ENCODE measurements around the gene MMP7. TPM values are rescaled to one million over a fixed set of nuclear protein-coding genes. Genes with fewer than 3 reads are reported as not detected.

The MMP7 gene, protein sequence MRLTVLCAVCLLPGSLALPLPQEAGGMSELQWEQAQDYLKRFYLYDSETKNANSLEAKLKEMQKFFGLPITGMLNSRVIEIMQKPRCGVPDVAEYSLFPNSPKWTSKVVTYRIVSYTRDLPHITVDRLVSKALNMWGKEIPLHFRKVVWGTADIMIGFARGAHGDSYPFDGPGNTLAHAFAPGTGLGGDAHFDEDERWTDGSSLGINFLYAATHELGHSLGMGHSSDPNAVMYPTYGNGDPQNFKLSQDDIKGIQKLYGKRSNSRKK
- under 1 TPM; 0.10 to 0.42 TPM for polyA plus RNA-seq

- Histone ChIP-seq H3K4me1 (ENCODE audit: control insufficient read depth in 2 of 2, insufficient read depth in 2 of 2, low read length in 1 of 2) (no peaks in the 10 kb centered on the region), H3K4me3 (ENCODE audit: low read depth in 1 of 2, low read length in 2 of 2) (no peak within 1 kb of the TSS)
- WGBS, 2 donors: 31 to 35% methylated on average over 8 of the region's 8 CpGs
Measured at GRCh38 chr11:102530558-102530957, at the start of gene MMP7. Gene MMP7 (minus strand): TSS chr11:102530747. CDS start chr11:102530700, 47 bp downstream.

DNA sequence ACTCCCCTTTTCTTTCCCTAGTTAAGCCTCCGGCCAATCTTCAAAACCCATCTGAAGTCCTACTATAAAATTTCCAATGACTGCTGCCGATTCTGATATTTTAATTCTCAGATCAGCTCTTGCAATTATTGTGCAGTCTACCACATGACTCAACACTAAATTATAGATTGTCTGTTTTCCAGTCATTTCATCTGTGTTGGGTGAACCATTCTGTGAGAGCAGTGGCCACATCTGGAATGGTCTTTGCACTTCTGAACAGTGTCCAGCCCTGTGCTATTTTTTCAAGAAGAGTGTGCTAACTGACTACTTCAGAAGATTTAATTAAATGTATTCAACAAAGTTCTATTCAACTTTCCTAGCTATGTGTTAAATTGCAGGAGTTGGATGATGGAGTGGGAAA, 47.2 kb upstream of the MMP7 start:
- no peaks in the 10 kb centered on the region for H3K27me3 ChIP-seq (ENCODE audit: control insufficient read depth in 1 of 2, insufficient read depth in 2 of 2, low read length in 2 of 2)
- no peaks in the 10 kb centered on the region for H3K36me3 ChIP-seq (ENCODE audit: control insufficient read depth in 2 of 2, insufficient read depth in 2 of 2, low read length in 1 of 2)
- H3K9me3 ChIP-seq (ENCODE audit: control insufficient read depth in 2 of 2, insufficient read depth in 1 of 2, low read depth in 1 of 2, low read length in 1 of 2): no peaks in the 10 kb centered on the region
- no peak overlapping the region for H3K27ac ChIP-seq (ENCODE audit: low read depth in 2 of 2, low read length in 1 of 2)
- 71 to 85% methylated on average over 2 of the region's 2 CpGs for WGBS, 2 donors
- no peak overlapping the region for H3K4me3 ChIP-seq (ENCODE audit: low read depth in 1 of 2, low read length in 2 of 2)
- no peaks in the 10 kb centered on the region for H3K4me1 ChIP-seq (ENCODE audit: control insufficient read depth in 2 of 2, insufficient read depth in 2 of 2, low read length in 1 of 2)

More at GRCh38 chr11:102530558-102530957, at the start of gene MMP7:
- H3K9me3 ChIP-seq (ENCODE audit: control insufficient read depth in 2 of 2, insufficient read depth in 1 of 2, low read depth in 1 of 2, low read length in 1 of 2): no peaks in the 10 kb centered on the region
- no peaks in the 10 kb centered on the region for H3K36me3 ChIP-seq (ENCODE audit: control insufficient read depth in 2 of 2, insufficient read depth in 2 of 2, low read length in 1 of 2)
- no peak within 1 kb of the TSS for H3K27ac ChIP-seq (ENCODE audit: low read depth in 2 of 2, low read length in 1 of 2)
- H3K27me3 ChIP-seq (ENCODE audit: control insufficient read depth in 1 of 2, insufficient read depth in 2 of 2, low read length in 2 of 2): no peaks in the 10 kb centered on the region

DNA sequence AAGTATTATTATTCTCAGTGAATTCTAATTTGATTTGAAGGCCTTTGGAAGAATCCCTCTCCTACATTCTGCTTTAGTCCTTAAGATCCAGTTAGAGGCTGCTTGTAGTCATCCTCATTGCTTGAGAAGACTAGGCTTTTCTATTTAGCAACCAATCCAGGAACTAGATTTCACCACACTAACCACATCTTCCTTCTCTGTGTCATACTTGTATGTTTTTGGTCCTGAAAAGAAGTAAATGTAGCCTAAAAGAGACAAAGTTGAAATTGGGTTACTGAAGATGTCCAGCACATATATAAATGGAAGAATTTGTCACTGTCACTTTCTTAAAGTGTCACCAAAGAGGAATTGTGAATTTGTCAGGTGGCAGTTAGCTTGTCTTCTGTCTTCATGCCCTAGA, 46.6 kb upstream of the MMP7 start:
- Histone ChIP-seq H3K4me3 (ENCODE audit: low read depth in 1 of 2, low read length in 2 of 2) (no peak overlapping the region), H3K4me1 (ENCODE audit: control insufficient read depth in 2 of 2, insufficient read depth in 2 of 2, low read length in 1 of 2) (no peaks in the 10 kb centered on the region), H3K9me3 (ENCODE audit: control insufficient read depth in 2 of 2, insufficient read depth in 1 of 2, low read depth in 1 of 2, low read length in 1 of 2) (no peaks in the 10 kb centered on the region), H3K27ac (ENCODE audit: low read depth in 2 of 2, low read length in 1 of 2) (no peak overlapping the region), H3K36me3 (ENCODE audit: control insufficient read depth in 2 of 2, insufficient read depth in 2 of 2, low read length in 1 of 2) (no peaks in the 10 kb centered on the region), H3K27me3 (ENCODE audit: control insufficient read depth in 1 of 2, insufficient read depth in 2 of 2, low read length in 2 of 2) (no peaks in the 10 kb centered on the region)

- H3K27me3 ChIP-seq (ENCODE audit: control insufficient read depth in 1 of 2, insufficient read depth in 2 of 2, low read length in 2 of 2): no peaks in the 10 kb centered on the region
- no peak overlapping the region for H3K4me3 ChIP-seq (ENCODE audit: low read depth in 1 of 2, low read length in 2 of 2)
- H3K36me3 ChIP-seq (ENCODE audit: control insufficient read depth in 2 of 2, insufficient read depth in 2 of 2, low read length in 1 of 2): no peaks in the 10 kb centered on the region
- H3K9me3 ChIP-seq (ENCODE audit: control insufficient read depth in 2 of 2, insufficient read depth in 1 of 2, low read depth in 1 of 2, low read length in 1 of 2): no peaks in the 10 kb centered on the region
- H3K4me1 ChIP-seq (ENCODE audit: control insufficient read depth in 2 of 2, insufficient read depth in 2 of 2, low read length in 1 of 2): no peaks in the 10 kb centered on the region
- WGBS, 2 donors: 75 to 76% methylated on average over 3 of the region's 3 CpGs
- H3K27ac ChIP-seq (ENCODE audit: low read depth in 2 of 2, low read length in 1 of 2): no peak overlapping the region
Measured at GRCh38 chr11:102576350-102576749, 45.8 kb upstream of the MMP7 start.

- Histone ChIP-seq H3K36me3 (ENCODE audit: control insufficient read depth in 2 of 2, insufficient read depth in 2 of 2, low read length in 1 of 2) (no peaks in the 10 kb centered on the region), H3K27me3 (ENCODE audit: control insufficient read depth in 1 of 2, insufficient read depth in 2 of 2, low read length in 2 of 2) (no peaks in the 10 kb centered on the region), H3K4me3 (ENCODE audit: low read depth in 1 of 2, low read length in 2 of 2) (no peak overlapping the region), H3K9me3 (ENCODE audit: control insufficient read depth in 2 of 2, insufficient read depth in 1 of 2, low read depth in 1 of 2, low read length in 1 of 2) (no peaks in the 10 kb centered on the region), H3K4me1 (ENCODE audit: control insufficient read depth in 2 of 2, insufficient read depth in 2 of 2, low read length in 1 of 2) (no peaks in the 10 kb centered on the region), H3K27ac (ENCODE audit: low read depth in 2 of 2, low read length in 1 of 2) (no peak overlapping the region)
- WGBS, 2 donors: 90 to 91% methylated on average over 2 of the region's 2 CpGs
Measured at GRCh38 chr11:102575012-102575411, 44.5 kb upstream of the MMP7 start.

DNA sequence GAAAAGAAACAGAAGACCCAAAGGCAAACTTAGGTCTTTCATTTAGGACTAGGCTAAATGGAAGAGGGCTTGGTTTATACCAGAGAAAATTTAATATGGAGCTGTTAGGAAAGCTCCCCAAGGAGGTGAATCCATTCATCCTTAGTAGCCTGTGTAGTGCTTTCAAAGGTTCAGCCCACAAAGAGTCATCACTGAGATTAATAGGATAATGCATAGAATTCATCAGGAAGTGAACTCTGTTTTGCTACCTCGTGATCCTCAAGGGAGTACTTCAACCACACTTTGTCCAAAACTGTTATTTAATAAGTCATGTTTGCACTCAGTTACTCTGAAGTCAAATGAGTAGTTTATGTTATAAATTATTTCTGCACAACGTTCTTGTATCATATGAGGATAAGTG, 43.3 kb upstream of the MMP7 start:
- no peak overlapping the region for H3K4me3 ChIP-seq (ENCODE audit: low read depth in 1 of 2, low read length in 2 of 2)
- WGBS, 2 donors: 37 to 52% methylated on average over 2 of the region's 2 CpGs
- H3K27me3 ChIP-seq (ENCODE audit: control insufficient read depth in 1 of 2, insufficient read depth in 2 of 2, low read length in 2 of 2): no peaks in the 10 kb centered on the region

DNA sequence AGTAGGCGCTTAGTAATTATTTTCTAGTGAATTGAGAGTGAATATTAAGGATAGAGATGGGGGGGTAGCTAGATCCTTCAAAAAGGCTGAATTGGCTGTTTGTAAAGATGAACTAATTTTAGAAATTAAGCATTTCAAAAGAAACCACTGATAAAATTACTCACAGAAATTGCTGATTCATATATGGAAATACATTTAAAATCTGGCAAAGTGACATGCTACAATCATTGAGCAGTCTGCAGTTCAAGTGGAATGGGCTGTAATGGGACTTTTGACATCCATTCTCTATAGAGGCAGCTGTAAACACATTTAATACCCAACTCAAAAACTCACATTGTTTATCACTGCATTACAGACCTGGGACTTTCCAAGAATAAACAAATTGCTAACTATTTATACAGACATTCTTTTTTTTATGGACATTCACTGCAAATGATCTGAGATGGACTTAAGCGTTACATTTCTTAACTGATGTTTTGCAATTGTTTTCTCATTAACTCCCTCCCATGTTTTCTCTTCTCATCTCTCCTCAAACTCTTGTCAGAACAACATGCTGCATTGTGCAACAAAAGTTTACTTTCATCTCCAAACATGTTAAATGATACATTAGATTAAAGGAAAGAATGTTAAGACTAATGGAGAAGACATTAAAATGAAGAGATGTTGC, 42.1 kb upstream of the MMP7 start:
- 77 to 81% methylated on average over 2 of the region's 2 CpGs for WGBS, 2 donors
- Histone ChIP-seq H3K4me3 (ENCODE audit: low read depth in 1 of 2, low read length in 2 of 2) (no peak overlapping the region), H3K4me1 (ENCODE audit: control insufficient read depth in 2 of 2, insufficient read depth in 2 of 2, low read length in 1 of 2) (no peaks in the 10 kb centered on the region), H3K9me3 (ENCODE audit: control insufficient read depth in 2 of 2, insufficient read depth in 1 of 2, low read depth in 1 of 2, low read length in 1 of 2) (peaks cover 0 to 7% of the 10 kb centered on the region in 2 donors), H3K27ac (ENCODE audit: low read depth in 2 of 2, low read length in 1 of 2) (no peak overlapping the region), H3K27me3 (ENCODE audit: control insufficient read depth in 1 of 2, insufficient read depth in 2 of 2, low read length in 2 of 2) (no peaks in the 10 kb centered on the region), H3K36me3 (ENCODE audit: control insufficient read depth in 2 of 2, insufficient read depth in 2 of 2, low read length in 1 of 2) (no peaks in the 10 kb centered on the region)

More for the DNA sequence above, 43.3 kb upstream of the MMP7 start:
- no peaks in the 10 kb centered on the region for H3K36me3 ChIP-seq (ENCODE audit: control insufficient read depth in 2 of 2, insufficient read depth in 2 of 2, low read length in 1 of 2)
- no peaks in the 10 kb centered on the region for H3K4me1 ChIP-seq (ENCODE audit: control insufficient read depth in 2 of 2, insufficient read depth in 2 of 2, low read length in 1 of 2)
- H3K27ac ChIP-seq (ENCODE audit: low read depth in 2 of 2, low read length in 1 of 2): no peak overlapping the region
- peaks cover 0 to 1% of the 10 kb centered on the region in 2 donors for H3K9me3 ChIP-seq (ENCODE audit: control insufficient read depth in 2 of 2, insufficient read depth in 1 of 2, low read depth in 1 of 2, low read length in 1 of 2)

GRCh38 chr11:102568851-102569250, 38.3 kb upstream of the MMP7 start:
- no peaks in the 10 kb centered on the region for H3K36me3 ChIP-seq (ENCODE audit: control insufficient read depth in 2 of 2, insufficient read depth in 2 of 2, low read length in 1 of 2)
- H3K4me3 ChIP-seq (ENCODE audit: low read depth in 1 of 2, low read length in 2 of 2): no peak overlapping the region
- 66 to 72% methylated on average over 3 of the region's 3 CpGs for WGBS, 2 donors
- no peak overlapping the region for H3K27ac ChIP-seq (ENCODE audit: low read depth in 2 of 2, low read length in 1 of 2)
- no peaks in the 10 kb centered on the region for H3K4me1 ChIP-seq (ENCODE audit: control insufficient read depth in 2 of 2, insufficient read depth in 2 of 2, low read length in 1 of 2)
- H3K27me3 ChIP-seq (ENCODE audit: control insufficient read depth in 1 of 2, insufficient read depth in 2 of 2, low read length in 2 of 2): no peaks in the 10 kb centered on the region
- peaks cover 0 to 7% of the 10 kb centered on the region in 2 donors for H3K9me3 ChIP-seq (ENCODE audit: control insufficient read depth in 2 of 2, insufficient read depth in 1 of 2, low read depth in 1 of 2, low read length in 1 of 2)

GRCh38 chr11:102566112-102566511, 35.6 kb upstream of the MMP7 start:
- WGBS, 2 donors: 67 to 68% methylated on average over 1 of the region's 1 CpG

DNA sequence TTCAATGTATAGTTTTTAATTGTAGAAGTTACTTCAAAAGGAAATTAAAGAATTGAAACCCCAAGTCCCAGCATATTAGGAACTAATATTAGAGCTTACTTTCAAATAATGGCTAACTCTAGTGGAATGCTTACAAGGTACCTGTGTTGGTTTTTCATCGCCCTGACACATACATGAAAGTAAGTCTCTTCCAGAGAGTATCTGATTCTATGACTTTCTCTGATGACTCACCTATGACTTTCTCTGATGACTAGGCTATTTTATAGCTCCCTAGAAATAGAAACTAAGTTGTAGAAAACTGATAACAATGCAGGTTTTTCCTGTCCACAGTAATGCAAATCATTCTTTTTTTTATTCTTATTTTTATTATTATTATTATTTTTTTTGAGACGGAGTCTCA, 33.6 kb upstream of the MMP7 start:
- H3K36me3 ChIP-seq (ENCODE audit: control insufficient read depth in 2 of 2, insufficient read depth in 2 of 2, low read length in 1 of 2): no peaks in the 10 kb centered on the region
- 52 to 56% methylated on average over 2 of the region's 2 CpGs for WGBS, 2 donors
- no peaks in the 10 kb centered on the region for H3K27me3 ChIP-seq (ENCODE audit: control insufficient read depth in 1 of 2, insufficient read depth in 2 of 2, low read length in 2 of 2)
- H3K27ac ChIP-seq (ENCODE audit: low read depth in 2 of 2, low read length in 1 of 2): no peak overlapping the region
- peaks cover 0 to 7% of the 10 kb centered on the region in 2 donors for H3K9me3 ChIP-seq (ENCODE audit: control insufficient read depth in 2 of 2, insufficient read depth in 1 of 2, low read depth in 1 of 2, low read length in 1 of 2)
- H3K4me3 ChIP-seq (ENCODE audit: low read depth in 1 of 2, low read length in 2 of 2): no peak overlapping the region
- no peaks in the 10 kb centered on the region for H3K4me1 ChIP-seq (ENCODE audit: control insufficient read depth in 2 of 2, insufficient read depth in 2 of 2, low read length in 1 of 2)

More at GRCh38 chr11:102566112-102566511, 35.6 kb upstream of the MMP7 start:
- H3K4me3 ChIP-seq (ENCODE audit: low read depth in 1 of 2, low read length in 2 of 2): no peak overlapping the region
- H3K36me3 ChIP-seq (ENCODE audit: control insufficient read depth in 2 of 2, insufficient read depth in 2 of 2, low read length in 1 of 2): no peaks in the 10 kb centered on the region
- no peaks in the 10 kb centered on the region for H3K4me1 ChIP-seq (ENCODE audit: control insufficient read depth in 2 of 2, insufficient read depth in 2 of 2, low read length in 1 of 2)
- peaks cover 0 to 7% of the 10 kb centered on the region in 2 donors for H3K9me3 ChIP-seq (ENCODE audit: control insufficient read depth in 2 of 2, insufficient read depth in 1 of 2, low read depth in 1 of 2, low read length in 1 of 2)
- no peaks in the 10 kb centered on the region for H3K27me3 ChIP-seq (ENCODE audit: control insufficient read depth in 1 of 2, insufficient read depth in 2 of 2, low read length in 2 of 2)
- H3K27ac ChIP-seq (ENCODE audit: low read depth in 2 of 2, low read length in 1 of 2): no peak overlapping the region
